Fibroblast of lung (primary cell): ENCODE data around the gene AGPAT1.

ENCODE experiments used
- EZH2 ChIP-seq: IDR thresholded peaks from 2 replicates; pipeline ENCODE4 v1.5.1; 2012; ENCODE audit warnings: low read length, control low read depth, mild to moderate bottlenecking; ENCODE audit errors: missing control alignments
- TF ChIP-seq, protein P1 (sequence below), 2 donors: IDR thresholded peaks in 1 of 2; conservative IDR thresholded peaks in 1 of 2; 1 replicate in 1 of 2; 2 replicates in 1 of 2; pipeline ENCODE4 v1.5.1; 2011 to 2012; ENCODE audit warnings: low read length in 2 of 2, control low read depth in 1 of 2, inconsistent platforms in 1 of 2, low read depth in 1 of 2, mild to moderate bottlenecking in 1 of 2

DNA sequence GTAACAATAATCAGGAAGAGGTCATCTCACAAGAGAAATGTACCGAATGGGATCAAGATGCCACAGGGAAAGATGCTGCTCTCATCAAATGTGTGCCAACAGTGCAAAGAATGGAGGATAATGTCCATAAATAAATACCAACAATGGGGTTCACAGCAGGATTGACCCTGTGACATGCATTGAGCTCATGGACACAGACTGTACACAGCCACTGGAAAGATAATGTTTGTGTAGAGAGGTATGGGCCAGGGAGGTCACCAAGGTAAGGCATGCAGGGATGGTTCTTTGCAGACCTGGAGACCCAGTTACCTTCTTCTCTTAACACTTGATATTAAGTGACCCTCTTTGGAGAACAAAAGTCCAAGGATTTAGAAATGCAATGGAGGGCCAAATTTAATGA, 1.5 kb downstream of the AGPAT1 start:
- no peak for TF ChIP-seq EZH2
- TF ChIP-seq, protein P1, sequence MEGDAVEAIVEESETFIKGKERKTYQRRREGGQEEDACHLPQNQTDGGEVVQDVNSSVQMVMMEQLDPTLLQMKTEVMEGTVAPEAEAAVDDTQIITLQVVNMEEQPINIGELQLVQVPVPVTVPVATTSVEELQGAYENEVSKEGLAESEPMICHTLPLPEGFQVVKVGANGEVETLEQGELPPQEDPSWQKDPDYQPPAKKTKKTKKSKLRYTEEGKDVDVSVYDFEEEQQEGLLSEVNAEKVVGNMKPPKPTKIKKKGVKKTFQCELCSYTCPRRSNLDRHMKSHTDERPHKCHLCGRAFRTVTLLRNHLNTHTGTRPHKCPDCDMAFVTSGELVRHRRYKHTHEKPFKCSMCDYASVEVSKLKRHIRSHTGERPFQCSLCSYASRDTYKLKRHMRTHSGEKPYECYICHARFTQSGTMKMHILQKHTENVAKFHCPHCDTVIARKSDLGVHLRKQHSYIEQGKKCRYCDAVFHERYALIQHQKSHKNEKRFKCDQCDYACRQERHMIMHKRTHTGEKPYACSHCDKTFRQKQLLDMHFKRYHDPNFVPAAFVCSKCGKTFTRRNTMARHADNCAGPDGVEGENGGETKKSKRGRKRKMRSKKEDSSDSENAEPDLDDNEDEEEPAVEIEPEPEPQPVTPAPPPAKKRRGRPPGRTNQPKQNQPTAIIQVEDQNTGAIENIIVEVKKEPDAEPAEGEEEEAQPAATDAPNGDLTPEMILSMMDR (conservative IDR thresholded peaks at IDR 0.05 in 1 of 2, IDR thresholded peaks at IDR 0.05 in 1 of 2; ENCODE audit: low read depth in 1 of 2, low read length in 2 of 2): no peak
